Ovary (tissue), 9 donors: ENCODE results near the gene MRPL58. TPM values are rescaled to one million over a fixed set of nuclear protein-coding genes. Genes with fewer than 3 reads are reported as not detected.

ENCODE experiments used
- DNase-seq, 5 donors: peaks; one replicate each; pipeline ENCODE4 v3.0.0-alpha.2; 2019 to 2020
- H3K27ac ChIP-seq, 2 donors: fragments of 200-600 bp; one replicate each; pipeline versions ENCODE4 v1.5.1 to v1.8.0; 2019 to 2022
- H3K27me3 ChIP-seq: fragments of 200-600 bp; one replicate; pipeline ENCODE4 v1.8.0; 2022
- H3K36me3 ChIP-seq: fragments of 200-600 bp; sonication (generic); one replicate; pipeline ENCODE4 v1.5.1; 2019
- H3K4me1 ChIP-seq: one replicate; pipeline ENCODE4 v1.8.1; 2013; ENCODE audit warnings: mild to moderate bottlenecking, moderate library complexity; ENCODE audit not compliant: insufficient read depth
- H3K4me3 ChIP-seq: fragments of 200-600 bp; sonication (generic); one replicate; pipeline ENCODE4 v1.5.1; 2017
- H3K9me3 ChIP-seq, 2 donors: fragments of 200-600 bp in 1 of 2; sonication (generic) in 1 of 2; one replicate each; pipeline versions ENCODE4 v1.5.1 to v1.8.1; 2013 to 2019; ENCODE audit warnings: mild to moderate bottlenecking in 1 of 2, moderate library complexity in 1 of 2
- EP300 ChIP-seq: sonication (generic); formaldehyde crosslinking; IDR thresholded peaks from one replicate; pipeline ENCODE4 v1.6.1; 2017; ENCODE audit warnings: antibody characterized with exemption
- POLR2A ChIP-seq: fragments of 450-650 bp; IDR thresholded peaks from one replicate; pipeline ENCODE4 v1.6.1; 2017; ENCODE audit warnings: antibody characterized with exemption, mild to moderate bottlenecking, moderate library complexity
- whole genome bisulfite sequencing, 3 donors: extraction: QIAGEN DNeasy Blood & Tissue Kit in 1 of 3; methylation state at CpG; one replicate each; pipeline versions ENCODE4 v1.1.5 to v1.1.7; 2013 to 2017; 5-methylcytosine and 5-hydroxymethylcytosine counted together
- intact Hi-C, 4 donors: fragments of 100-400 bp; cut with DNase I; formaldehyde crosslinking; loops; one replicate each; pipeline versions ENCODE4 v1.11.0 to v1.15.1; 2022 to 2023
- polyA plus RNA-seq, 2 donors: library from polyadenylated mRNA; stranded (reverse); fragments of 200-250 nt in 1 of 2; fragments of 350-450 nt in 1 of 2; fragmentation: Illumina TruSeq in 1 of 2; extraction: RNeasy Lipid Tissue Mini Kit (QIAGEN cat#74804) in 1 of 2; gene quantifications; one replicate each; pipeline ENCODE4 v1.2.3, GENCODE V29; 2013 to 2014
- total RNA-seq, 7 donors: library from RNA; depleted of rRNA in 2 of 7; stranded (reverse); fragments of >200 nt in 2 of 7; fragmentation: NEBNext Ultra II Directional in 3 of 7; extraction: Animal tissue kit (Norgen Biotek cat#: 25700) in 3 of 7; gene quantifications; one replicate each; pipeline versions ENCODE4 v1.1.0 to v1.2.4, GENCODE V29; 2016 to 2023
- TF ChIP-seq, protein P1 (sequence below), 3 donors: fragments of 450-650 bp in 2 of 3; fragments of 200-600 bp in 1 of 3; IDR thresholded peaks; one replicate each; pipeline versions ENCODE4 v1.5.1 to v1.8.0; 2016 to 2022; ENCODE audit warnings: antibody characterized with exemption in 3 of 3, mild to moderate bottlenecking in 1 of 3
- donor health status: DM: no; HTN: no; CAD: no; lungs with moderate emphysema.
- donor health status: DM: no; HTN: no; CAD: no.
- donor health status: Bipolar disorder and iron deficiency.
- donor health status: DM: yes; HTN: yes; CAD: no.
- donor health status: DM: no; HTN: no; CAD: no.
- donor health status: DM: yes; HTN: yes; CAD: no.

The MRPL58 gene
- total and polyA plus RNA-seq, 9 donors = 17.9 to 40.6 (median 24.3) TPM

DNA sequence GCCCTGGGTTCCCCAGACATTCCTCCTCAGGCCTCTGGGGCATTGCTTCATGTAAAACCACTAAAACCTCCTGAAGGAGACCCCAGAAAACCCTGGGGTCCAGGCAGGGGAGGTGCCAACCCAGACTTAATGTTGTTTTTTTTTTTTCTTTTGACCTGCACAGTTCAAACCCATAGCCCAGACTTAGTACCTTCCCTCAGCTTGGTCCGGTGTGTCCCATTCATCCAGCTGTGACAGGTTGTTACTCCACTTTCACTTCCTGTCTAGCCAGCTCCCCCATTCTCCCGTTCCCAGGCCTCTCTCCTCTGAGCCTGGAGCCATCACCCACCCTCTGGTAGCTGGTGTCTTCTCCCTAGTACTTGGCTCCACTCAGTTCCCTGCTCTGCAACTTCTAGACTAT, 20.2 kb upstream of the MRPL58 start:
- no peaks in the 10 kb centered on the region for H3K9me3 ChIP-seq
- H3K36me3 ChIP-seq = no peaks in the 10 kb centered on the region
- H3K4me1 ChIP-seq = peaks cover 5% of the 10 kb centered on the region
- no peaks in the 10 kb centered on the region for H3K27me3 ChIP-seq
- intact Hi-C loops = no loop called here
- H3K27ac ChIP-seq = no peak overlapping the region
- TF ChIP-seq POLR2A = no peak
- TF ChIP-seq, protein P1, sequence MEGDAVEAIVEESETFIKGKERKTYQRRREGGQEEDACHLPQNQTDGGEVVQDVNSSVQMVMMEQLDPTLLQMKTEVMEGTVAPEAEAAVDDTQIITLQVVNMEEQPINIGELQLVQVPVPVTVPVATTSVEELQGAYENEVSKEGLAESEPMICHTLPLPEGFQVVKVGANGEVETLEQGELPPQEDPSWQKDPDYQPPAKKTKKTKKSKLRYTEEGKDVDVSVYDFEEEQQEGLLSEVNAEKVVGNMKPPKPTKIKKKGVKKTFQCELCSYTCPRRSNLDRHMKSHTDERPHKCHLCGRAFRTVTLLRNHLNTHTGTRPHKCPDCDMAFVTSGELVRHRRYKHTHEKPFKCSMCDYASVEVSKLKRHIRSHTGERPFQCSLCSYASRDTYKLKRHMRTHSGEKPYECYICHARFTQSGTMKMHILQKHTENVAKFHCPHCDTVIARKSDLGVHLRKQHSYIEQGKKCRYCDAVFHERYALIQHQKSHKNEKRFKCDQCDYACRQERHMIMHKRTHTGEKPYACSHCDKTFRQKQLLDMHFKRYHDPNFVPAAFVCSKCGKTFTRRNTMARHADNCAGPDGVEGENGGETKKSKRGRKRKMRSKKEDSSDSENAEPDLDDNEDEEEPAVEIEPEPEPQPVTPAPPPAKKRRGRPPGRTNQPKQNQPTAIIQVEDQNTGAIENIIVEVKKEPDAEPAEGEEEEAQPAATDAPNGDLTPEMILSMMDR (IDR thresholded peaks at IDR 0.05) = no peak
- no peak for TF ChIP-seq EP300
- no peak overlapping the region for H3K4me3 ChIP-seq
- no peak for DNase-seq
- WGBS, 3 donors = 74 to 83% (median 77%) methylated on average over 2 of the region's 2 CpGs

DNA sequence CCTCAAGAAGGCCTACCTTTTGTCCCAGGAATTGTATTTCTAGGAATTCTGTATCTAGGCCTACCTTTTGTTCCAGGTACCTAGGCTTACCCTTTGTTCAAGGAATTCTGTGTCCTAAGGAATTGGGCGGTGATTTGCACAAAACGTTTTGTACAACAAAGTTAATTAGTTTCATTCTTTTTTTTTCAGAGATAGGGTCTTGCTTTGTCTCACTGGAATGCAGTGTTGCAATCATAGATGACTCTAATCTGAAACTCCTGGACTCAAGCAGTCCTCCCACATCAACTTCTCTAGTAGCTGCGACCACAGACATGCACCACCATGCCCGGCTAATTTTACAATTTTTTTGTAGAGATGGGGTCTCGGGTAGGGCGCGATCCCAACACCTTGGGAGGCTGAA, 18.0 kb upstream of the MRPL58 start:
- H3K9me3 ChIP-seq = no peaks in the 10 kb centered on the region
- WGBS, 3 donors = 53 to 67% (median 62%) methylated on average over 7 of the region's 7 CpGs
- TF ChIP-seq POLR2A = no peak
- no peak for TF ChIP-seq EP300
- TF ChIP-seq, protein P1 (IDR thresholded peaks at IDR 0.05) = no peak
- H3K36me3 ChIP-seq = no peaks in the 10 kb centered on the region
- DNase-seq = no peak
- H3K4me1 ChIP-seq = no peaks in the 10 kb centered on the region
- no peak overlapping the region for H3K27ac ChIP-seq
- intact Hi-C loops = no loop called here
- H3K4me3 ChIP-seq = no peak overlapping the region
- H3K27me3 ChIP-seq = no peaks in the 10 kb centered on the region

DNA sequence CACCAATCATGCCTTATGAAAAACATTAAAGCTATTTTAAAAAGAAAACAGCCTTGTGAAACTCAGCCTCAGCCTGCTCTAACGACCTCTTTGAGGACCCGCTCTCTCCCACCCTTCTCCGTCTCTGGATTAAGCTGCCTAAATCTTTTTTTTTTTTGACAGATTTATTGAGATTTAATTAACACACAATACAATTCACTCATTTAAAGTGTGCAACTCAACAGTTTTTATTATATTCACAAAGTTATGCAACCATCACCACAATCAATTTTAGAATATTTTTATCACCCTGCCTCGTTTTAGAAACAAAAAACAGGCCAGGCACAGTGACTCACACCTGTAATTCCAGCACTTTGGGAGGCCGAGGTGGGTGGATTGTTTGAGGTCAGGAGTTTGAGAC, 16.6 kb upstream of the MRPL58 start:
- Histone ChIP-seq H3K27ac (no peak overlapping the region), H3K27me3 (no peaks in the 10 kb centered on the region), H3K36me3 (no peaks in the 10 kb centered on the region), H3K9me3 (no peaks in the 10 kb centered on the region), H3K4me1 (no peaks in the 10 kb centered on the region), H3K4me3 (no peak overlapping the region)
- 68 to 74% (median 74%) methylated on average over 5 of the region's 5 CpGs for WGBS, 3 donors
- TF ChIP-seq EP300 (no peak), POLR2A (no peak)
- TF ChIP-seq, protein P1 (IDR thresholded peaks at IDR 0.05) = no peak
- intact Hi-C loops = no loop called here
- DNase-seq = no peak

DNA sequence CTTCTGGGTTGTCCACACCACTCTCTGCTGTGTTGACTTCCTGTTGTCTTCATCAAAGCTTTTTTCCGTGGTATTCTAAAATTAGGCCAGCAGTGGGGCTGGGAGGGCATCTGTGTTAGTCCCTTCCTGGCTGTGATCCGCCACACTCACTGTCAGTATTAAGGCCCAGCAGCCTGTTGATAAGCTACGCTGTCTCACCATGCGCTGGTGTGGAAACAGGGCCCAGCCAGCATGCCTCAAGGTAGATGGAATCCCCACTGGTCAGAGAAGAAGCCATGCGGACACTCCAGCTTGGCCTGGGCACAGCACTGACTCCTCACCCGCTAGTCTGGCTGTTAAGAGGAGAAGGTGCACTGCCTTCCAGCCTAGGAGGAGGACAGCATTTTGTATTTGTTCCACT, 13.7 kb upstream of the MRPL58 start:
- H3K36me3 ChIP-seq = no peaks in the 10 kb centered on the region
- 81 to 89% (median 81%) methylated on average over 6 of the region's 6 CpGs for WGBS, 3 donors

More for the DNA sequence above, 13.7 kb upstream of the MRPL58 start:
- H3K27ac ChIP-seq = no peak overlapping the region
- no peak overlapping the region for H3K4me3 ChIP-seq
- H3K4me1 ChIP-seq = no peaks in the 10 kb centered on the region
- no peak for DNase-seq
- TF ChIP-seq, protein P1 (IDR thresholded peaks at IDR 0.05) = no peak
- TF ChIP-seq EP300 = no peak
- no peaks in the 10 kb centered on the region for H3K9me3 ChIP-seq
- H3K27me3 ChIP-seq = no peaks in the 10 kb centered on the region
- intact Hi-C loops = no loop called here
